GM23338 (cell line): ENCODE results near the gene KLHL13. TPM values are rescaled to one million over a fixed set of nuclear protein-coding genes. Genes with fewer than 3 reads are reported as not detected.
"Not testable (repeated sequence)": the region's sequence is repeated elsewhere in the genome, so short reads cannot be mapped to it uniquely, and the experiment has no call there.

Experiments
- ATAC-seq: fragments of 200-7000 bp; cut with Tn5 transposase; 3 replicates; pipeline ENCODE4 v1.9.1; 2020
- DNase-seq: peaks from one replicate; pipeline ENCODE4 v3.0.0-alpha.2; 2015; ENCODE audit warnings: low spot score
- H2AFZ ChIP-seq: fragments of 200-600 bp; sonication (generic); 2 replicates; pipeline ENCODE4 v1.8.0; 2016; ENCODE audit warnings: antibody characterized with exemption, mild to moderate bottlenecking, moderate library complexity
- H3F3A ChIP-seq: fragments of 200-600 bp; sonication (generic); replicated peaks from 2 replicates; pipeline ENCODE4 v1.8.0; 2017; ENCODE audit warnings: antibody characterized with exemption, mixed run types, low read depth
- H3K27ac ChIP-seq: fragments of 200-600 bp; sonication (generic); 2 replicates; pipeline ENCODE4 v1.6.1; 2016; ENCODE audit warnings: low read depth
- H3K27me3 ChIP-seq: fragments of 200-600 bp; sonication (generic); 2 replicates; pipeline ENCODE4 v1.8.0; 2016; ENCODE audit warnings: mild to moderate bottlenecking, mixed run types, moderate library complexity; ENCODE audit not compliant: insufficient read depth
- H3K36me3 ChIP-seq: fragments of 200-600 bp; sonication (generic); 2 replicates; pipeline ENCODE4 v1.8.0; 2016; ENCODE audit warnings: mild to moderate bottlenecking; ENCODE audit not compliant: insufficient read depth
- H3K4me1 ChIP-seq: fragments of 200-600 bp; sonication (generic); 2 replicates; pipeline ENCODE4 v1.8.0; 2016; ENCODE audit warnings: mild to moderate bottlenecking, moderate library complexity; ENCODE audit not compliant: insufficient read depth
- H3K4me2 ChIP-seq: fragments of 200-600 bp; sonication (generic); 2 replicates; pipeline ENCODE4 v1.7.1; 2017; ENCODE audit warnings: mixed run types
- H3K4me3 ChIP-seq: fragments of 200-600 bp; sonication (generic); 2 replicates; pipeline ENCODE4 v1.6.1; 2016; ENCODE audit warnings: mixed run types
- H3K79me2 ChIP-seq: fragments of 200-600 bp; sonication (generic); replicated peaks from 2 replicates; pipeline ENCODE4 v1.8.0; 2017; ENCODE audit warnings: mild to moderate bottlenecking; ENCODE audit not compliant: insufficient read depth
- H3K9me2 ChIP-seq: fragments of 200-600 bp; sonication (generic); 2 replicates; pipeline ENCODE4 v1.8.0; 2017; ENCODE audit not compliant: insufficient read depth
- H4K20me1 ChIP-seq: fragments of 200-600 bp; sonication (generic); replicated peaks from 2 replicates; pipeline ENCODE4 v1.8.0; 2017; ENCODE audit warnings: mild to moderate bottlenecking; ENCODE audit not compliant: insufficient read depth
- H3K27ac Mint-ChIP-seq: 2 replicates; pipeline ENCODE4 v1.8.0; 2020; ENCODE audit warnings: inconsistent platforms, mild to moderate bottlenecking, moderate library complexity, mixed read lengths
- H3K27me3 Mint-ChIP-seq: 3 replicates; pipeline ENCODE4 v1.8.0; 2022; ENCODE audit warnings: low read depth, mild to moderate bottlenecking, moderate library complexity, mixed read lengths, inconsistent platforms; ENCODE audit not compliant: insufficient read depth, poor library complexity
- H3K36me3 Mint-ChIP-seq: 3 replicates; pipeline ENCODE4 v1.8.0; 2021; ENCODE audit warnings: low read depth, mild to moderate bottlenecking, inconsistent platforms, moderate library complexity, mixed read lengths
- H3K4me1 Mint-ChIP-seq: 3 replicates; pipeline ENCODE4 v1.8.0; 2020; ENCODE audit warnings: mild to moderate bottlenecking, inconsistent platforms, mixed read lengths
- H3K4me3 Mint-ChIP-seq: 3 replicates; pipeline ENCODE4 v1.8.0; 2021; ENCODE audit warnings: moderate library complexity, mild to moderate bottlenecking, inconsistent platforms, mixed read lengths
- H3K9me3 Mint-ChIP-seq: 3 replicates; pipeline ENCODE4 v1.8.0; 2020; ENCODE audit warnings: moderate library complexity, mild to moderate bottlenecking, inconsistent platforms, mixed read lengths
- EZH2 ChIP-seq: fragments of 200-600 bp; sonication (generic); IDR thresholded peaks from one replicate; pipeline ENCODE4 v1.8.0; 2017; ENCODE audit warnings: antibody characterized with exemption, mild to moderate bottlenecking, low read depth; ENCODE audit not compliant: unreplicated experiment
- EZH2phosphoT487 ChIP-seq: fragments of 200-600 bp; sonication (generic); IDR thresholded peaks from one replicate; pipeline ENCODE4 v1.8.1; 2018; ENCODE audit warnings: antibody characterized with exemption; ENCODE audit not compliant: unreplicated experiment
- JUNB ChIP-seq: IDR thresholded peaks from one replicate; pipeline ENCODE4 v1.6.1; 2016; ENCODE audit warnings: antibody characterized with exemption; ENCODE audit not compliant: unreplicated experiment
- NANOG ChIP-seq: IDR thresholded peaks from 2 replicates; pipeline ENCODE4 v1.6.1; 2016; ENCODE audit warnings: antibody characterized with exemption, borderline replicate concordance
- POLR2AphosphoS5 ChIP-seq: IDR thresholded peaks from 2 replicates; pipeline ENCODE4 v1.6.1; 2016; ENCODE audit warnings: antibody characterized with exemption, low read depth
- STAT1 ChIP-seq: IDR thresholded peaks from one replicate; pipeline ENCODE4 v1.6.1; 2016; ENCODE audit warnings: antibody characterized with exemption; ENCODE audit not compliant: unreplicated experiment
- ZNF114 ChIP-seq: fragments of 250-450 bp; sonication (Bioruptor Pico); IDR thresholded peaks from 2 replicates; pipeline ENCODE4 v1.5.0; 2020; ENCODE audit warnings: mild to moderate bottlenecking, moderate library complexity
- ZNF331 ChIP-seq: fragments of 250-450 bp; sonication (Bioruptor Pico); IDR thresholded peaks from 2 replicates; pipeline ENCODE4 v1.5.0; 2020; ENCODE audit warnings: low read depth, mild to moderate bottlenecking, moderate library complexity
- polyA plus RNA-seq: library from polyadenylated mRNA; unstranded; fragments of >200 nt; fragmentation: Nextera tagmentation; extraction: Ambion mirVana; gene quantifications from 2 replicates; pipeline ENCODE4 v1.2.1, GENCODE V29; 2016
- total RNA-seq: library from RNA; depleted of rRNA; stranded (reverse); fragments of >200 nt; shearing (Covaris generic); gene quantifications from 2 replicates; pipeline ENCODE4 v1.2.3, GENCODE V29; 2014
- TF ChIP-seq, protein P1 (sequence below): IDR thresholded peaks from one replicate; pipeline ENCODE4 v1.6.1; 2018; ENCODE audit warnings: antibody characterized with exemption; ENCODE audit not compliant: unreplicated experiment
- TF ChIP-seq, protein P2 (sequence below): IDR thresholded peaks from 2 replicates; pipeline ENCODE4 v1.6.1; 2016; ENCODE audit warnings: antibody characterized with exemption

Gene KLHL13
- total and polyA plus RNA-seq, 2 experiments from 2014 or later, result 5.9 to 10.9 TPM

DNA sequence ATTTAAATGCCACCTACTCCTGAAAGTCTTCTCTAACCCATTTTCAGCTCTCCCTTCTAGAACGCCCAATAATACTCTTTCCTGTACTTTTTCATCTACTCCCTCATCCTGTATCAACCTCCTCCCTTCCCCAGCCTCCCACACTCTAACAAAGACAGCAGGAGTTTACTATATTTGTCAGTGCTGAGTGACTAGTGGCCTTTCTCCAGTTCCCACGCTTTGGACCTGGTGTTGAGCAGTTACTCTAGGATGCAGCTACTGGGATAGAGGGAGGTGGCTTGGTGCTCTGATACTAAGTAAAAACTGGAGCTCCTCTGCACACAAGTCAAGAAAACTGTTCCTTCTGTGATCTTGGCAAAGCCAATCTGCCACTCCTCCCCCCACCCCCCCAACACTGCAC, 36.1 kb upstream of the KLHL13 start (continued):
- TF ChIP-seq, protein P1, sequence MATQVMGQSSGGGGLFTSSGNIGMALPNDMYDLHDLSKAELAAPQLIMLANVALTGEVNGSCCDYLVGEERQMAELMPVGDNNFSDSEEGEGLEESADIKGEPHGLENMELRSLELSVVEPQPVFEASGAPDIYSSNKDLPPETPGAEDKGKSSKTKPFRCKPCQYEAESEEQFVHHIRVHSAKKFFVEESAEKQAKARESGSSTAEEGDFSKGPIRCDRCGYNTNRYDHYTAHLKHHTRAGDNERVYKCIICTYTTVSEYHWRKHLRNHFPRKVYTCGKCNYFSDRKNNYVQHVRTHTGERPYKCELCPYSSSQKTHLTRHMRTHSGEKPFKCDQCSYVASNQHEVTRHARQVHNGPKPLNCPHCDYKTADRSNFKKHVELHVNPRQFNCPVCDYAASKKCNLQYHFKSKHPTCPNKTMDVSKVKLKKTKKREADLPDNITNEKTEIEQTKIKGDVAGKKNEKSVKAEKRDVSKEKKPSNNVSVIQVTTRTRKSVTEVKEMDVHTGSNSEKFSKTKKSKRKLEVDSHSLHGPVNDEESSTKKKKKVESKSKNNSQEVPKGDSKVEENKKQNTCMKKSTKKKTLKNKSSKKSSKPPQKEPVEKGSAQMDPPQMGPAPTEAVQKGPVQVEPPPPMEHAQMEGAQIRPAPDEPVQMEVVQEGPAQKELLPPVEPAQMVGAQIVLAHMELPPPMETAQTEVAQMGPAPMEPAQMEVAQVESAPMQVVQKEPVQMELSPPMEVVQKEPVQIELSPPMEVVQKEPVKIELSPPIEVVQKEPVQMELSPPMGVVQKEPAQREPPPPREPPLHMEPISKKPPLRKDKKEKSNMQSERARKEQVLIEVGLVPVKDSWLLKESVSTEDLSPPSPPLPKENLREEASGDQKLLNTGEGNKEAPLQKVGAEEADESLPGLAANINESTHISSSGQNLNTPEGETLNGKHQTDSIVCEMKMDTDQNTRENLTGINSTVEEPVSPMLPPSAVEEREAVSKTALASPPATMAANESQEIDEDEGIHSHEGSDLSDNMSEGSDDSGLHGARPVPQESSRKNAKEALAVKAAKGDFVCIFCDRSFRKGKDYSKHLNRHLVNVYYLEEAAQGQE, result no peak
- TF ChIP-seq NANOG (no peak), ZNF114 (CRISPR knock-in tag) (no peak), JUNB (no peak), EZH2 (no peak), EZH2phosphoT487 (no peak), POLR2AphosphoS5 (no peak), ZNF331 (CRISPR knock-in tag) (no peak), STAT1 (no peak)
- TF ChIP-seq, protein P2, sequence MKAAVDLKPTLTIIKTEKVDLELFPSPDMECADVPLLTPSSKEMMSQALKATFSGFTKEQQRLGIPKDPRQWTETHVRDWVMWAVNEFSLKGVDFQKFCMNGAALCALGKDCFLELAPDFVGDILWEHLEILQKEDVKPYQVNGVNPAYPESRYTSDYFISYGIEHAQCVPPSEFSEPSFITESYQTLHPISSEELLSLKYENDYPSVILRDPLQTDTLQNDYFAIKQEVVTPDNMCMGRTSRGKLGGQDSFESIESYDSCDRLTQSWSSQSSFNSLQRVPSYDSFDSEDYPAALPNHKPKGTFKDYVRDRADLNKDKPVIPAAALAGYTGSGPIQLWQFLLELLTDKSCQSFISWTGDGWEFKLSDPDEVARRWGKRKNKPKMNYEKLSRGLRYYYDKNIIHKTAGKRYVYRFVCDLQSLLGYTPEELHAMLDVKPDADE, result no peak

DNA sequence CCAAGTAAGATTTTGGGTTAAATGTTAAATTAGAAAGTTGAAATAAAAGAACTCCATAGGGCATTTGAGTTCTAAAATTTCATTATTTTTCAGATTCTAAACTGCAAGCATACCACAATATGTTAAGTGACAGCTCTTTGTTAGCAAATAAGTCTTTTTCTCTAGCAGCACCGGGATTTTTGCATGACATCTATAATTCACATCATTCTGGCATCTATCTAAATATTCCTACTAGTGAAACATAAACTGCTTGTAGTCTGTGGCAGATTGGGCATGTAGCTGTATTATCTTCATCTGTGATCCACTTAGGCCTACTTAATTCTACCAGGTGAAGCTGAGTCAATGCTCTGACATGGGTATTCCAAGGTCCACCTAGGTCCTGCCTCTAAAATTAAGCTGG, 32.1 kb upstream of the KLHL13 start:
- Histone ChIP-seq H3K27ac (no peak overlapping the region), H3K27me3 (no peaks in the 10 kb centered on the region), H3K4me1 (no peaks in the 10 kb centered on the region), H3K9me2 (no peaks in the 10 kb centered on the region), H3K4me3 (no peak overlapping the region), H3K79me2 (no peaks in the 10 kb centered on the region), H2AFZ (no peak overlapping the region), H4K20me1 (no peaks in the 10 kb centered on the region), H3F3A (no peaks in the 10 kb centered on the region), H3K4me2 (no peak overlapping the region), H3K36me3 (no peaks in the 10 kb centered on the region)
- DNase-seq, result no peak
- no peak for ATAC-seq
- Mint-ChIP-seq H3K4me3 (no peak overlapping the region), H3K4me1 (peaks cover 3% of the 10 kb centered on the region; the same call in 2 of the 3 replicates), H3K27ac (no peak overlapping the region), H3K27me3 (no peaks in the 10 kb centered on the region), H3K36me3 (no peaks in the 10 kb centered on the region), H3K9me3 (no peaks in the 10 kb centered on the region)
- no peak for TF ChIP-seq NANOG

DNA sequence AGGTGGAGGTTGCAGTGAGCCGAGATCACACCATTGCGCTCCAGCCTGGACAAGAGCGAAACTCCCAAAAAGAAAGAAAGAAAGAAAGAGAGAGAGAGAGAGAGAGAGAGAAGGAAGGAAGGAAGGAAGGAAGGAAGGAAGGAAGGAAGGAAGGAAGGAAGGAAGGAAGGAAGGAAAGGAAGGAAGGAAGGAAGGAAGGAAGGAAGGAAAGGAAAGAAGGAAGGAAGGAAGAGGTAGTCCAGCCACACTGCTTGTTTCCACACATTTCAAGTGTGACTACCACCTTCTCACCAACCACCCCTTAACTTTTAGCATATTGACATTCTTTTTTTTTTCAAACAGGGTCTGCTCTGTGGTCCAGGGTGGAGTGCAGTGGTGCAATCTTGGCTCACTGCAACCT, 31.2 kb upstream of the KLHL13 start:
- H4K20me1 ChIP-seq, H3K27me3 Mint-ChIP-seq, H3F3A ChIP-seq, ATAC-seq, H3K4me2 ChIP-seq, H3K27me3 ChIP-seq, DNase-seq, H3K4me1 Mint-ChIP-seq, H3K4me1 ChIP-seq, H3K27ac Mint-ChIP-seq, H2AFZ ChIP-seq, H3K4me3 ChIP-seq, H3K79me2 ChIP-seq, H3K9me2 ChIP-seq, H3K27ac ChIP-seq, H3K36me3 ChIP-seq, H3K9me3 Mint-ChIP-seq, H3K36me3 Mint-ChIP-seq, H3K4me3 Mint-ChIP-seq: not testable (repeated sequence)
